GM18499 (cell line): ENCODE measurements around the gene BMP3.
A peak's percentile ranks its signal among the peaks of the same experiment; 100 is the strongest.

Experiments
- ATAC-seq: cut with Tn5 transposase; IDR thresholded peaks from one replicate; pipeline ENCODE4 v1.9.1; 2021; ENCODE audit warnings: moderate number of reproducible peaks; ENCODE audit not compliant: insufficient read depth, unreplicated experiment

BMP3 gene

GRCh38 chr4:81039351-81039972, 9.0 kb downstream of the BMP3 start:
- no peak for ATAC-seq

- no peak for ATAC-seq
These were observed 9.6 kb downstream of the BMP3 start for GRCh38 chr4:81040012-81040659.

- ATAC-seq: no peak
These were observed 12.3 kb downstream of the BMP3 start for GRCh38 chr4:81042578-81043365.

GRCh38 chr4:81049330-81049729, 18.8 kb downstream of the BMP3 start:
- no peak for ATAC-seq

GRCh38 chr4:81049907-81050306, 19.4 kb downstream of the BMP3 start:
- ATAC-seq: no peak

GRCh38 chr4:81052119-81053068, 21.9 kb downstream of the BMP3 start:
- peak; percentile 98 for ATAC-seq

- ATAC-seq: no peak
These were observed 28.1 kb downstream of the BMP3 start for GRCh38 chr4:81058621-81059020.

- no peak for ATAC-seq
These were observed 30.3 kb downstream of the BMP3 start for GRCh38 chr4:81060587-81061343.

- ATAC-seq: no peak
These were observed 30.8 kb downstream of the BMP3 start for GRCh38 chr4:81061344-81061730.

- ATAC-seq: no peak
These were observed 31.5 kb downstream of the BMP3 start for GRCh38 chr4:81062001-81062400.

GRCh38 chr4:81065446-81065845, 34.9 kb downstream of the BMP3 start:
- ATAC-seq: no peak

GRCh38 chr4:81069706-81070331, 39.3 kb downstream of the BMP3 start:
- ATAC-seq: peak; percentile 94

GRCh38 chr4:81071013-81071412, 40.5 kb downstream of the BMP3 start:
- no peak for ATAC-seq

GRCh38 chr4:81081156-81081555, 50.6 kb downstream of the BMP3 start:
- ATAC-seq: no peak

GRCh38 chr4:81084029-81084428, 53.5 kb downstream of the BMP3 start:
- no peak for ATAC-seq

GRCh38 chr4:81084634-81085033, 54.1 kb downstream of the BMP3 start:
- ATAC-seq: no peak

- ATAC-seq: no peak
These were observed 54.8 kb downstream of the BMP3 start for GRCh38 chr4:81085291-81085690.

GRCh38 chr4:81085979-81086378, 55.5 kb downstream of the BMP3 start:
- ATAC-seq: no peak

- ATAC-seq: no peak
These were observed 63.4 kb downstream of the BMP3 start for GRCh38 chr4:81093720-81094401.
